Urinary bladder (tissue), 4 donors: ENCODE measurements around the gene APOL5. TPM values are rescaled to one million over a fixed set of nuclear protein-coding genes. Genes with fewer than 3 reads are reported as not detected.
"Not testable (repeated sequence)": the region's sequence is repeated elsewhere in the genome, so short reads cannot be mapped to it uniquely, and the experiment has no call there.

Experiments
- DNase-seq: peaks from one replicate; pipeline ENCODE4 v3.0.0-alpha.2; 2015; ENCODE audit errors: extremely low spot score
- H3K27ac ChIP-seq: one replicate; pipeline ENCODE4 v1.5.1; 2013; ENCODE audit warnings: low read depth, mild to moderate bottlenecking, moderate library complexity
- H3K36me3 ChIP-seq: one replicate; pipeline ENCODE4 v1.6.1; 2013; ENCODE audit warnings: mild to moderate bottlenecking, moderate library complexity; ENCODE audit not compliant: insufficient read depth
- H3K4me1 ChIP-seq: one replicate; pipeline ENCODE4 v1.6.1; 2013; ENCODE audit warnings: mild to moderate bottlenecking, moderate library complexity; ENCODE audit not compliant: insufficient read depth
- H3K4me3 ChIP-seq: one replicate; pipeline ENCODE4 v1.5.1; 2013; ENCODE audit warnings: low read depth, low read length
- WGBS: extraction: QIAGEN DNeasy Blood & Tissue Kit; methylation state at CpG from one replicate; pipeline ENCODE4 v1.1.7; 2013; 5-methylcytosine and 5-hydroxymethylcytosine counted together
- polyA plus RNA-seq: library from polyadenylated mRNA; stranded (reverse); fragments of 200-250 nt; gene quantifications from one replicate; pipeline ENCODE4 v1.2.3, GENCODE V29; 2013
- total RNA-seq: library from RNA; depleted of rRNA; stranded (reverse); fragments of >200 nt; gene quantifications from one replicate; pipeline ENCODE4 v1.2.3, GENCODE V29; 2014
- donor health status: healthy with polysubstance abuse.
- donor health status: healthy.

Gene APOL5
- total RNA-seq = 1.4 TPM
- polyA plus RNA-seq = not detected

- no peak for DNase-seq
- 82% methylated on average over 3 of the region's 3 CpGs for whole genome bisulfite sequencing
- no peaks in the 10 kb centered on the region for H3K4me1 ChIP-seq
- no peaks in the 10 kb centered on the region for H3K36me3 ChIP-seq
- H3K4me3 ChIP-seq = no peak within 1 kb of the TSS
- H3K27ac ChIP-seq = no peak within 1 kb of the TSS
Observed at GRCh38 chr22:35717572-35717971, at the start of gene APOL5. TSS of gene APOL5 (plus strand) at chr22:35717872. CDS start at chr22:35717872, 0 bp downstream.

- Histone ChIP-seq H3K4me1 (no peaks in the 10 kb centered on the region), H3K27ac (no peak overlapping the region), H3K36me3 (no peaks in the 10 kb centered on the region), H3K4me3 (no peak overlapping the region)
- DNase-seq = no peak
Observed at GRCh38 chr22:35674335-35674734, 43.3 kb upstream of the APOL5 start.

- H3K4me1 ChIP-seq, H3K27ac ChIP-seq, DNase-seq, H3K4me3 ChIP-seq, H3K36me3 ChIP-seq: not testable (repeated sequence)
- 43% methylated on average over 1 of the region's 1 CpG for WGBS
Observed at GRCh38 chr22:35676065-35676464, 41.6 kb upstream of the APOL5 start.

DNA sequence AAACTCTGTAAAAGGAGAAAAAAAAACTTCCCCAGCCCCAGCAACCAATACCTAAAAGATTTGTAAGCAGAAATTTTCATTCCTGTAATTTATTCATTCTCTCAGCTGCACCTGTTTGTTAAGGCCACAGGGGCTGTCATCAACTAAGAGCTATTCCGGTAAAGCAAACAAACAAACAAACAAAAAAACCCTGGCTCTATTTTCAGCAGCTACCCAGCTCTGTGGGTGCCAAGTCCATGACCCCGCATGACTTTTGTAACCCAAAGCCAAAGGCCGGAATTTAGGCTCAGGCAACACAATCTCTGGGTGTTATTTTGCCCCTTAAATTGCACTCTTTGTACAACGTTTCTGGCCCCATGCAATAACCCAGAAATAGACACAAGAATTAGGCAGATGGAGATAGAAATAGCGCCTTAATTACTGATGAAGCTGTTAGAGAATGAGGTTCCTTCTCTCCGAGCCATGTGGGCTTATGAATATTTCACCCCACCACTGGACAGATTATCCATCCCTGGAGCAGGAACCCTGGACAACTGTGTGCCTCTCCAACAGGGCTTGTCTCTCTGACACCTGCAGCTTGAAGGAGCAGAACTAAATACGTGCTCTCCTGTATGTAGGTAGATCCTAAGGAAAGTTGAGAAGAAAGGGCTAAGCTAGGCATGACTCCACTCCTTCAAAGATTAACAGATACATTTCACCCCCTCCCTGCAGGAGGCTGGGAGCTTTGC lies 40.0 kb upstream of the APOL5 start:
- 76% methylated on average over 7 of the region's 7 CpGs for WGBS
- DNase-seq = no peak
- H3K27ac ChIP-seq = no peak overlapping the region
- H3K36me3 ChIP-seq = no peaks in the 10 kb centered on the region
- H3K4me1 ChIP-seq = no peaks in the 10 kb centered on the region
- H3K4me3 ChIP-seq = no peak overlapping the region

GRCh38 chr22:35678836-35679235 lies 38.8 kb upstream of the APOL5 start:
- DNase-seq = no peak
- Histone ChIP-seq H3K4me1 (no peaks in the 10 kb centered on the region), H3K27ac (no peak overlapping the region), H3K36me3 (no peaks in the 10 kb centered on the region), H3K4me3 (no peak overlapping the region)
- WGBS = 81% methylated on average over 2 of the region's 2 CpGs

DNA sequence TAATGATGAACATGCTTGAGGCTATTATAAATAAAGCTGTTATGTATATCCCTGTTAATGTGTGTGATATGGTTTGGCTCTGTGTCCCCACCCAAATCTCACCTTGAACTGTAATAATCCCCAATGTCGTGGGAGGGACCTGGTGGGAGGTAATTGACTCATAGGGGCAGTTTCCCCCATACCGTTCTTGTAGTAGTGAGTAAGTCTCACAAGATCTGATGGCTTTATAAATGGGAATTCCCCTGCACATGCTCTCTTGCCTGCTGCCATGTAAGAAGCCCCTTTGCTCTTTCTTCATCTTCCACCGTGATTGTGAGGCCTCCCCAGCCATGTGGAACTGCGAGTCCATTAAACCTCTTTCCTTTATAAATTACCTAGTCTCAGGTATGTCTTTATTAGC lies 38.2 kb upstream of the APOL5 start:
- DNase-seq, H3K4me3 ChIP-seq, H3K27ac ChIP-seq, H3K36me3 ChIP-seq, H3K4me1 ChIP-seq: not testable (repeated sequence)
- WGBS = 61% methylated on average over 4 of the region's 4 CpGs

- no peak for DNase-seq
- Histone ChIP-seq H3K36me3 (no peaks in the 10 kb centered on the region), H3K4me1 (no peaks in the 10 kb centered on the region), H3K27ac (no peak overlapping the region), H3K4me3 (no peak overlapping the region)
- WGBS = 91% methylated on average over 4 of the region's 4 CpGs
Observed at GRCh38 chr22:35681454-35682052, 36.1 kb upstream of the APOL5 start.

DNA sequence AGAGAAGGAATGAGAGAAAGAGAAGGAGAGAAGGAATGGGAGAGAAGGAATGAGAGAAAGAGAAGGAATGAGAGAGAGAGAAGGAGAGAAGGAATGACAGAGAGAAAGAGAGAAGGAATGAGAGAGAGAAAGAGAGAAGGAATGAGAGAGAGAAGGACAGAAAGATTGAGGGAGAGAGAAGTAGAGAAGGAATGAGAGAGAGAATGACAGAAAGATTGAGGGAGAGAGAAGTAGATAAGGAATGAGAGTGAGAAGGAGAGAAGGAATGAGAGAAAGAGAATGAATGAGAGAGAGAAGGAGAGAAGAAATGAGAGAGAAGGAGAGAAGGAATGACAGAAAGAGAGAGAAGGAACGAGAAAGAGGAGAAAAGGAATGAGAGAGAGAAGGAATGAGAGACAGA lies 34.1 kb upstream of the APOL5 start:
- no peak for DNase-seq
- no peak overlapping the region for H3K4me3 ChIP-seq
- 78% methylated on average over 1 of the region's 1 CpG for WGBS
- no peaks in the 10 kb centered on the region for H3K4me1 ChIP-seq
- H3K27ac ChIP-seq = no peak overlapping the region
- no peaks in the 10 kb centered on the region for H3K36me3 ChIP-seq

GRCh38 chr22:35684270-35684700 lies 33.4 kb upstream of the APOL5 start:
- no peak for DNase-seq
- no peaks in the 10 kb centered on the region for H3K36me3 ChIP-seq
- WGBS = 59% methylated on average over 3 of the region's 3 CpGs
- H3K27ac ChIP-seq = no peak overlapping the region
- no peaks in the 10 kb centered on the region for H3K4me1 ChIP-seq
- no peak overlapping the region for H3K4me3 ChIP-seq

DNA sequence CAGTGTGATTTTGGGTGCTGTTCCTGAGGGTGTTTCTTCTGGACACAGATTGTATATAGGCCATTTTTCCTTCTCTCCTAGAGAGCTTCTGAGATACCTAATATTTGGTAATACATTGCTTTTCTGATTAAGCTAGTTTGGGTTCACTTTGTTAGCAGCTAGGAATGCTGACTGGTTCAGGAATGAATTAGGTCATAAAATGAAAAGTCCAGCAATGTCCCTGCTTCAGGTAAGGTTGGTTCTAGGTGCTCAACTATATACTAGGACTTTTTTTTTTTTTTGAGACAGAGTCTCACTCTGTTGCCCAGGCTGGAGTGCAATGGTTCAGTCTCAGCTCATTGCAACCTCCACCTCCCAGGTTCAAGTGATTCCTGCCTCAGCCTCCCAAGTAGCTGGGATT lies 32.9 kb upstream of the APOL5 start:
- no peak for DNase-seq
- no peak overlapping the region for H3K4me3 ChIP-seq
- no peak overlapping the region for H3K27ac ChIP-seq
- H3K4me1 ChIP-seq = no peaks in the 10 kb centered on the region
- no peaks in the 10 kb centered on the region for H3K36me3 ChIP-seq

DNA sequence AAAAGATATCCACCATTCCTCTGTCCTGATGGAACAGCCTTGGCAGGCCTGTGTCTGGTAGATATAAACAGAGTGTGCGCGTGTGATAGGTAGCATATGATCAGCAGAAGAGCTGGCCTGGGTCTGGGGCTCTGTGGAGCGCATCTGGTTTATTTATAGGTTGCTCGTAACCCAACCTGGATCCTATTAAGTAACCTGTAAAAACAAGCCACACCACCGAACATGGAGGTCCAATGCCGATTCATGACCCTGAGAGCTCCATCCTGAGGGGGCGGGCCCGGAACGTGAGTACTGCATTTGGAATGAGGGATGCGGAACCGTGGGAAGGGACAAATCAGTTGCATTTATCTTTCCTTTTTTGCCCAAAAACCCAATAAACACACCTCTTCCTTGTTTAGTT lies 31.9 kb upstream of the APOL5 start:
- DNase-seq = no peak
- Histone ChIP-seq H3K4me1 (no peaks in the 10 kb centered on the region), H3K27ac (no peak overlapping the region), H3K4me3 (no peak overlapping the region), H3K36me3 (no peaks in the 10 kb centered on the region)
- 79% methylated on average over 11 of the region's 11 CpGs for WGBS

GRCh38 chr22:35686298-35686697 lies 31.4 kb upstream of the APOL5 start:
- H3K4me1 ChIP-seq = no peaks in the 10 kb centered on the region
- no peaks in the 10 kb centered on the region for H3K36me3 ChIP-seq
- no peak overlapping the region for H3K27ac ChIP-seq
- no peak overlapping the region for H3K4me3 ChIP-seq
- 84% methylated on average over 4 of the region's 4 CpGs for WGBS
- DNase-seq = no peak

DNA sequence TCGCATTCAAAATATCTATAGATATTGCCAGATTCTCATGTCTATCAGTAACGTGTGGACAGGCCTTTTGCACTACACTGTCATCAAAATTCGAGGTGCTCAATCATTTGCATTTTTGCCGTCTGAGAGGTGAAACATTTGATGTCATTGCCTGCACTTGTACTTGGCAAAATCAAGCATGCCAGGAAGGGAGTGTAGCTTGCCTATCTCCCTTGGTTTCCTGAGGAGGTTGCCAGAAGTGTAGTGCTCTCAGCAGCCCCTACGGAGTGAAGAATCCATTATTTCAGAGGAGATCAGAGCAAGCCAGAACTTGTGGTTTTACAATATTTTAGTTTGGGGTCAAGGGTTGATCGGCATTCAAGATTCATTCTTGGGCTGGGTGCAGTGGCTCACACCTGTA lies 30.2 kb upstream of the APOL5 start:
- Histone ChIP-seq H3K4me3 (no peak overlapping the region), H3K4me1 (no peaks in the 10 kb centered on the region), H3K36me3 (no peaks in the 10 kb centered on the region), H3K27ac (no peak overlapping the region)
- no peak for DNase-seq
- WGBS = 85% methylated on average over 6 of the region's 6 CpGs

- 77% methylated on average over 10 of the region's 10 CpGs for WGBS
- no peak for DNase-seq
- Histone ChIP-seq H3K36me3 (no peaks in the 10 kb centered on the region), H3K4me1 (no peaks in the 10 kb centered on the region), H3K4me3 (no peak overlapping the region), H3K27ac (no peak overlapping the region)
Observed at GRCh38 chr22:35688913-35689675, 28.6 kb upstream of the APOL5 start.
